Ectodermal cell (in vitro differentiated cells): ENCODE measurements around the gene ZFHX3.

ENCODE experiments used
- H3K27ac ChIP-seq: 2 replicates; pipeline ENCODE4 v1.7.0; 2013; ENCODE audit warnings: mild to moderate bottlenecking, low read depth, low read length; ENCODE audit not compliant: insufficient read depth, poor library complexity, severe bottlenecking
- H3K27me3 ChIP-seq: 2 replicates; pipeline ENCODE4 v1.7.0; 2013; ENCODE audit warnings: mild to moderate bottlenecking, low read length; ENCODE audit not compliant: insufficient read depth, control insufficient read depth, poor library complexity, severe bottlenecking
- H3K36me3 ChIP-seq: one replicate; pipeline ENCODE4 v1.7.0; 2013; ENCODE audit warnings: low read length; ENCODE audit not compliant: control insufficient read depth, insufficient read depth
- H3K4me1 ChIP-seq: one replicate; pipeline ENCODE4 v1.7.0; 2013; ENCODE audit warnings: low read length; ENCODE audit not compliant: control insufficient read depth, insufficient read depth
- H3K4me3 ChIP-seq: 2 replicates; pipeline ENCODE4 v1.7.0; 2013; ENCODE audit warnings: low read depth, low read length, control low read depth; ENCODE audit not compliant: insufficient read depth
- H3K9me3 ChIP-seq: 2 replicates; pipeline ENCODE4 v1.7.0; 2013; ENCODE audit warnings: mild to moderate bottlenecking, low read length, moderate library complexity; ENCODE audit not compliant: control insufficient read depth
- WGBS, 2 experiments: methylation state at CpG; one replicate each; pipeline ENCODE4 v1.1.7; 2013; ENCODE audit warnings: missing lambda C conversion rate in 2 of 2; 5-methylcytosine and 5-hydroxymethylcytosine counted together

The ZFHX3 gene

DNA sequence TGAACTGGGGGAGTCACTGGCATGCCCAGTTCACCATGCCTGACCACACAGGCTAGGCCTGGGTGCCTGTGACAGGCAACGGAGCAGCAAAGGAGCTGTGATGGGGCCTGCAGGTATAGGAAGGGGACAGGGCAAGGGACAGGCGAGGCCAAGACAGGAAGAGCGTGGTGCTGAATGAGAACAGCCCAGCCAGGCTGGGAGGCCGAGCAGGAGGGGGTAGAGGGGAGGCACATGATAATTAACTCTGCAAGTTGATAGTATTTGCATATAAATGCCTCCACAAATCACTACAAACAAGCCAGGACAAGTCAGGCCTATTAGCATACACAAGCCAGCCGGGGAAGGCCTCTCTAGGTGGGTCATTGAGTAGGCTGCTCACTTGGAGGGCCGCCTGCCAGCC lies 7.8 kb downstream of the ZFHX3 start:
- 18 to 21% methylated on average over 6 of the region's 6 CpGs for WGBS, 2 experiments
- Histone ChIP-seq H3K4me1 (peaks cover 59% of the 10 kb centered on the region), H3K27me3 (peaks cover 97% of the 10 kb centered on the region)

DNA sequence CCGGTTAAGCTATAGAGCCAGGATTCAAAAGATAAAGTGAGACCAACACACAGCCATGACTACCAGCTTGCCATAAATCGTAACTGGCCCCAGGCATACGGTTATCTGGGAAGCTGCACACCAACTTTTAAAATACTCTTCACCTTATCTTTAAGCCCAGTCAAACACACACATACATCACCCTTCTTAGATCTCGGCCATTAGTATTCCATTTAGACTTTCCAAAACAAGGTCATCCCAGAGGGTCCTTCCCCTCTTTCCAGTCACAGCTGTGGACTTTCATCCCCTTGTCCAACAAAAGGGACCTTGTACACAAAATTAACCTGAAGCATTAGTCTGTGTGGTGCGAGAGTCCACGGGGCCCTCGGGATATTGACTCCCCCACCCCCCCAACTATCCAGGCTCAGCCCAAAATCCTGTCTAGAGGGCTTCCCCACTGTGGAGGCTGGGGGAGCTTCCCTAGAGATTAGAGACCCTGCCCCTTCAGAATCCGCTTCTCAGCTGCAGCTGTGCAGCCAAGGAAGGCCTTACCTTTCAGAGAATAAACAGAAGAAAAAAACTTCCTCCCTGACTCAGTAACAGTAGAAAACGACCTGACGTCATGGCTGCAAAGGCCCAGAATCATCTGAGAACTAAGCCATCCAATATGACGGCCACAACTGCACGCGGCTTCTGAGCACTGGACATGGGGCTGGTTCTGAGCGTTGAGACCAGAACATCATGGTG lies 9.9 kb downstream of the ZFHX3 start:
- 37% methylated on average over 14 of the region's 14 CpGs for WGBS, 2 experiments
- H3K36me3 ChIP-seq: no peaks in the 10 kb centered on the region
- H3K4me1 ChIP-seq: peaks cover 66% of the 10 kb centered on the region
- H3K4me3 ChIP-seq: no peak overlapping the region
- H3K9me3 ChIP-seq: no peaks in the 10 kb centered on the region
- H3K27ac ChIP-seq: no peak overlapping the region
- peaks cover 91% of the 10 kb centered on the region for H3K27me3 ChIP-seq

More for the DNA sequence above, 7.8 kb downstream of the ZFHX3 start:
- Histone ChIP-seq H3K4me3 (no peak overlapping the region), H3K36me3 (no peaks in the 10 kb centered on the region), H3K27ac (no peak overlapping the region), H3K9me3 (no peaks in the 10 kb centered on the region)

DNA sequence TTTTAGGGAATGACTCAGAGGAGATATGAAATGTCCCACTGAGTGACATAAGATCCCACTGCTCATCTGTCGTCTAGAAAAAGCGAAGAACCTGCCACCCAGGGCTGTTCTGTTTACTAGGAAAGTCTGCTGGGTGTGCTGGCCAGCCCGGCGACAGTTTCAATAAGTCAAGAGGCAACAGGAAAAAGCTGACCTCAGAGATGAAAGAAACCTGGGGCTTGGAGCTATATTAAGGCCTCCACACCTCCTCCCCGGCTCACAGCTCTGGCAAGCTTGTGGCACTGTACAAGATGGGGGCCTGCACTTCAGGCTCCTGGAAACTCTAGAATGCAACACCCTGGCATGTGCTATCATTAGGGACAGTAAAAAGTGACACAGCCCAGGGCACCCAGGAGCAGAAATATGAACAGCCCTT lies 10.6 kb downstream of the ZFHX3 start:
- H3K27ac ChIP-seq: no peak overlapping the region
- no peak overlapping the region for H3K4me3 ChIP-seq
- no peaks in the 10 kb centered on the region for H3K9me3 ChIP-seq
- peaks cover 66% of the 10 kb centered on the region for H3K4me1 ChIP-seq
- H3K27me3 ChIP-seq: peaks cover 88% of the 10 kb centered on the region
- WGBS, 2 experiments: 4% methylated on average over 5 of the region's 5 CpGs
- no peaks in the 10 kb centered on the region for H3K36me3 ChIP-seq

DNA sequence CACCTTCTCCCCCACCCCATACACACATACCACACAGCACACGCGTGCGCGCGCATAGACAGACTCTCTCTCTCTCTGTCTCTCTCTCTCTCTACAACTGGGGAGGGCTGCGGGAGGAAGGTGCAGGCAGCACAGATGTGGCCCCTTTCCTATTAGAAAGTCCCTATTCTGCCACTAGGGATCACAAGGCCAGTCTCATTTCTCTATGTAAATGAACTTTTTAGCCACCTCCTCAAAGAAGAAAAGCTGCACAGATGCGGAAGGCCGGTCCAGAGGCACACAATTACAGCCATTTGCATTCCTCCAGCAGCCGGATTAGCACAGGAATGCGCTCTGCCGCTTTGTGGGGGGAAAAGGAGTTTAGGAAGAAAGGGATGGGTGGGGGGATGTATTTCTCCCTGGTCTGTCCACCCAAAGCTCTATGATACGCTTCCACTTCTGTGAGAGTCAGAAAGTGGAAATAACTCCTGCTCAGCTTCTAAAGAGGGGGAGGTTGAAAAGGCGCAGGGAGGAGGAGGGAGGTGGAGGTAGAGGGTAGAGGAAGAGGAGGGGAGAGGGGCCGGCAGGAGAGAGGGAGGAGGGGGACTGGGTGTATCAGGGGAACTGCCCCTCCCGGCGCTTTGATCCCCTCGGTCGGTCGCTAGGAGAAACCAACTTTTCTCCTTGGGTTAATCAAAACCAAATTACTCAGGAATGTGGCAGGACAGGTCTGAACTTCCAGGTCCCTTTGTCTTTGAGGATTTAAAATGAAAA lies 11.7 kb downstream of the ZFHX3 start:
- peaks cover 88% of the 10 kb centered on the region for H3K27me3 ChIP-seq
- H3K27ac ChIP-seq: peak overlapping the region; percentile 57
- H3K36me3 ChIP-seq: no peaks in the 10 kb centered on the region
- H3K9me3 ChIP-seq: no peaks in the 10 kb centered on the region
- 0% methylated on average over 18 of the region's 19 CpGs for WGBS, 2 experiments
- peak overlapping the region; percentile 9 for H3K4me3 ChIP-seq
- peaks cover 72% of the 10 kb centered on the region for H3K4me1 ChIP-seq

DNA sequence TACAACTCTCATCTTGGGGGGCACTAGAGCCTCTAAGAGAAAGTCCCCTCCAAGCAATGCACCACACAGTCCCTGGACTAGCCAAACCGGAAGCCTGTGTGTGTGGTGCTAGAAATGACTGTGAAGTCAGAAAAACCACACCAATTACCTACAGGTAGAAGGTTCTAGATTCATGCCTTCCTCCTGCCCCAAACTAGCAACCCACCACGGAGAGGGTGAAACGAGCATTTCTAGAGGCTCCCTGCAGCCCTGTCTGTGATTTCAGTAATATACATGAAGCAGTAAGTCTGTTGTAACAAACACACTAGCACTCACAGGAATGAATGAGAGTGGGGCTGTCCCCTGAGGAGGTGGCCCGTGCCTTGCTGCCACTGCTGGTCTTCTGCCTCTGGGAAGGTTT lies 13.6 kb downstream of the ZFHX3 start:
- WGBS, 2 experiments: 3 to 5% methylated on average over 3 to 4 of the region's 4 CpGs
- H3K4me1 ChIP-seq: peaks cover 70% of the 10 kb centered on the region
- H3K27me3 ChIP-seq: peaks cover 89% of the 10 kb centered on the region
- H3K27ac ChIP-seq: no peak overlapping the region
- no peaks in the 10 kb centered on the region for H3K9me3 ChIP-seq
- H3K36me3 ChIP-seq: no peaks in the 10 kb centered on the region
- H3K4me3 ChIP-seq: no peak overlapping the region

DNA sequence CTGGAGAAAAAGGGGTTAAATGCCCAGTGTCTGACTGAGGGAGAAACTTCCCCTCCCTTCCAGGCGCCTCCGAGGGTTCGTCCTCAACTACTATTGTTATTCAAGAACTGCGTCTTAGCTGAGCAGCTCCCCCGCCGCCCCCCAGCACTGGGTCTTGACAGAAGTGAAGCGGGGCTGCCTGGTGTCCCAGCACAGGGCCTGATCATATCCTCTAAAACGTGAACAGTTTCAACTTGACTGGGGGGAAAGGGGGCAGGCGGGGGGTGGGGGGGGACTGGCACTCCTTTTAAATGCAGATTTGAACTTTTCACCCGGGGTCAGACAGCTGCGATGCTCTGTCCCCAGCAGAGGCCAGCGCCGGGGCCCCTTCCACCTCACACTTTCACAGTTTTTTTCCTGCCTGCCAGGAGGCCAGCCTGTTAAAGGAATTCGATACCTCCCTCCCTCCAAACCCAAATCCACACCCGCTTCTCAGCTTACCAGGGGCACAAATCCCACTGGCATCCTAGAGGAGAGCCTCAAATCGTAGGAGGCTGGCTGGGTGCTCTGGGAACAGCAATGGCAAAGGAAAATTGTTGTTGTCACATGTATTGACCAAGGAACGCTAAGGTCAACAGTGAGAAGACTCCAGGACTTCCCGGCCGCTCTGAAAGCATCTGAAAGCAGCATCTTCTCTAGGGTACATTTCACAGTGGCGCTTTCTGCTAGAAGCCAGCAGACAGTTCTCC lies 14.5 kb downstream of the ZFHX3 start:
- H3K27ac ChIP-seq: peak overlapping the region; percentile 53
- H3K4me3 ChIP-seq: peak overlapping the region; percentile 20
- no peaks in the 10 kb centered on the region for H3K36me3 ChIP-seq
- H3K9me3 ChIP-seq: no peaks in the 10 kb centered on the region
- peaks cover 70% of the 10 kb centered on the region for H3K4me1 ChIP-seq
- 0% methylated on average over 19 to 20 of the region's 20 CpGs for WGBS, 2 experiments
- peaks cover 89% of the 10 kb centered on the region for H3K27me3 ChIP-seq

DNA sequence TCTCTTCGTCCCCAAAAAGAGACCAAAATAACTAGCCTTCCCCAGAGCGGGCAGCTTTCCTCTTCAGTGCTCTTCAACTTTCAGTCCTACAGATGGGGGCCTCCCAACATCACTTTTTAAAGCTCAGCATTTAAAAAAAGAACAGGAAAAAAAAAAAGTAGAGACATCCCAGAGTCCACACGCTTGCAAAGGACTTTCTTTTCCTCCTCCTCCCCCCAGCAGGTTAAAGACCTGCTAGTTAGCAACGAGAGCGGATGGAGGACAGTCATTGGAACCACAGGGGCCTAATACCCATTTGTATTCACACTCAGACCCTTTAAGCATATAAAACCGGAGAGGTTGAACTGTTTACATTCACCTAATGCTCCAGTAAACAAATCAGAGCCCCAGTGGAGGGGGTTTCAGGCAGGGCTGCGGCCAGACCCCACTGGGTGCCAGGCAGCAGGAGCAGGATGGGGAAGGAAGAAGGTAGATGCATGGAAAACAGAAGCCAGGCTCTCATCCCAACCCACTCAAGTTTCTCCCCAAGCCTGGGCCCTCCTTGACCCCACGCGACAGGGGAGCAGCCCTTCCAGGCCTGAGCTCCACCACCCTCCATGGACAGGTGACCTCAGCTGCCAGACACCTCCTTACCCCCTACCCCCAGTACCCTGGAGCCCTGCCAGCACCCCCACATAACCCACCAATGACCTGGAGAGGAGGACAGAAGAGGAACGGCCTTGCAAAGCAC lies 15.2 kb downstream of the ZFHX3 start:
- Histone ChIP-seq H3K27ac (peak overlapping the region; percentile 53), H3K27me3 (peaks cover 89% of the 10 kb centered on the region), H3K4me1 (peaks cover 62% of the 10 kb centered on the region), H3K9me3 (no peaks in the 10 kb centered on the region), H3K36me3 (no peaks in the 10 kb centered on the region), H3K4me3 (peak overlapping the region; percentile 20)
- WGBS, 2 experiments: 1 to 2% methylated on average over 10 of the region's 10 CpGs

DNA sequence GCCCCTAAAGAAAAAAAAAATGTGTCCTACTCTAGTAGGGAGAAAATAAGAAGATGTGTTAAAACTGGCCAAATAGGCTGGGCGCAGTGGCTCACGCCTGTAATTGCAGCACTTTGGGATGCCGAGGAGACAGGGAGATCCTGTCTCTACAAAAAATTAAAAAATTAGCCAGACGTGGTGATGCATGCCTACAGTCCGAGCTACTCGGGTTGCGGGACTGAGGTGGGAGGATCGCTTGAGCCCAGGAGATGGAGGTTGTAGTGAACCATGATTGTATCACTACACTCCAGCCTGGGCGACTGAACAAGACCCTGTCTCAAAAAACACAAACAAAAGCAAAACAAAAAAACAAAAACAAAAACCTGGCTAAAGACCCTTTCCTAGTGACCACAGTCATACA lies 15.9 kb downstream of the ZFHX3 start:
- Histone ChIP-seq H3K9me3 (no peaks in the 10 kb centered on the region), H3K4me1 (peaks cover 57% of the 10 kb centered on the region), H3K27me3 (peaks cover 89% of the 10 kb centered on the region), H3K4me3 (no peak overlapping the region), H3K27ac (no peak overlapping the region), H3K36me3 (no peaks in the 10 kb centered on the region)
- 21 to 23% methylated on average over 9 of the region's 9 CpGs for WGBS, 2 experiments

DNA sequence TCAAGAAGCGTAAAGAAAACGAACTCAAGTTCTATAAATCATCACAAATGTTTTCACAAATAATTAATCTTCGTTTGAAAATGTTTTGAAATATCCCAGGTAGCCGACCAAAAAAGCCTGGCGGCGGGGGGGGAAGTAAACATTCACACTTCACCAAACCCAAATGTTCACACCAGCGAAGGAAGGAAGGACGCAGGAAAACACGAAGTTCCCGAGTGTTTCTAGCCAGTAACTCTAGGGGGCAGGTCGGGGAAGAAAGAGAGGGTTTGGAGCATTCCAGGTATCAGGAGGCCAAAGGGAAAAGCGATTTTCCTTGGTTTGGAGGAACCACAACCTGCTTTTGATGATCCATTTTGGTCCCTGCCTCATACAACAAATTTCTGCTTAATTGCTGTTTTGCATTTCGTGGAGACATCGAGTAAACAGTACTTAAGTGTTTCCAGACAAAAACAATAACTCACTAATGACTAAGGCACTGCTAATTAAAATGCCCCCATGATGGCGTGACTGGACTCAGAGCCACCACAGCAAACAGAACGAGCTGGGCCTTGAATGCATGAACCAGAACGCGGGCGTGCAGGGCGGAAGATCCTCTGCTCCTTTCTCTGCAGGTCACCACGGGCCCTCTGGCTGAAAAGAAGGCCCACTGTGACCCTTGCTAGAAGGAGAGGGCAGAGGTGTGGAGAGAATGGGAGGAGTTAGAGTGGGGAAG lies 16.6 kb downstream of the ZFHX3 start:
- Histone ChIP-seq H3K36me3 (no peaks in the 10 kb centered on the region), H3K27me3 (peaks cover 88% of the 10 kb centered on the region), H3K4me1 (peaks cover 54% of the 10 kb centered on the region), H3K27ac (no peak overlapping the region), H3K4me3 (no peak overlapping the region), H3K9me3 (no peaks in the 10 kb centered on the region)
- 13 to 14% methylated on average over 21 of the region's 21 CpGs for WGBS, 2 experiments
